Endothelial cell (in vitro differentiated cells): ENCODE measurements around the gene CRY1. TPM values are rescaled to one million over a fixed set of nuclear protein-coding genes. Genes with fewer than 3 reads are reported as not detected.
A peak's percentile ranks its signal among the peaks of the same experiment; 100 is the strongest.

Source experiments
- DNase-seq: peaks from one replicate; pipeline ENCODE4 v3.0.0; 2021; ENCODE audit warnings: low spot score
- H3K27ac Mint-ChIP-seq: one replicate; pipeline ENCODE4 v1.8.0; 2021; ENCODE audit warnings: mixed read lengths, inconsistent platforms; ENCODE audit not compliant: unreplicated experiment
- H3K27me3 Mint-ChIP-seq: one replicate; pipeline ENCODE4 v1.8.0; 2021; ENCODE audit warnings: mild to moderate bottlenecking, moderate library complexity, mixed read lengths, inconsistent platforms; ENCODE audit not compliant: unreplicated experiment
- H3K36me3 Mint-ChIP-seq: one replicate; pipeline ENCODE4 v1.8.0; 2021; ENCODE audit warnings: mild to moderate bottlenecking, low read depth, mixed read lengths, inconsistent platforms; ENCODE audit not compliant: unreplicated experiment
- H3K4me1 Mint-ChIP-seq: one replicate; pipeline ENCODE4 v1.8.0; 2021; ENCODE audit warnings: mild to moderate bottlenecking, mixed read lengths, inconsistent platforms; ENCODE audit not compliant: unreplicated experiment
- H3K4me3 Mint-ChIP-seq: one replicate; pipeline ENCODE4 v1.8.0; 2021; ENCODE audit warnings: mild to moderate bottlenecking, mixed read lengths, inconsistent platforms; ENCODE audit not compliant: unreplicated experiment
- H3K9me3 Mint-ChIP-seq: one replicate; pipeline ENCODE4 v1.8.0; 2021; ENCODE audit warnings: mixed read lengths, inconsistent platforms; ENCODE audit not compliant: unreplicated experiment
- long read RNA-seq: library from polyadenylated mRNA; unstranded; transcript quantifications from one replicate; pipeline ENCODE4 v2.0.0, GENCODE V29; 2020; ENCODE audit not compliant: unreplicated experiment
- total RNA-seq: library from RNA; stranded (reverse); fragmentation: NEBNext Ultra II Directional; extraction: Animal tissue kit (Norgen Biotek cat#: 25700); gene quantifications from one replicate; pipeline ENCODE4 v1.2.1, GENCODE V29; 2021; ENCODE audit not compliant: unreplicated experiment
- TF ChIP-seq, protein P1 (sequence below): fragments of 200-600 bp; sonication (generic); IDR thresholded peaks from one replicate; pipeline ENCODE4 v1.5.0; 2021; ENCODE audit warnings: antibody characterized with exemption; ENCODE audit not compliant: unreplicated experiment

The CRY1 gene
- 38.3 TPM for total RNA-seq
- long read RNA-seq, transcript CRY1-201 (13 exons, 3,267 nt): major isoform, 18 of 27 reads
- long read RNA-seq, partial matches to known transcripts: 3 of 27 reads
- long read RNA-seq, other reads (novel, unspliced or antisense): 6 of 27 reads

DNA sequence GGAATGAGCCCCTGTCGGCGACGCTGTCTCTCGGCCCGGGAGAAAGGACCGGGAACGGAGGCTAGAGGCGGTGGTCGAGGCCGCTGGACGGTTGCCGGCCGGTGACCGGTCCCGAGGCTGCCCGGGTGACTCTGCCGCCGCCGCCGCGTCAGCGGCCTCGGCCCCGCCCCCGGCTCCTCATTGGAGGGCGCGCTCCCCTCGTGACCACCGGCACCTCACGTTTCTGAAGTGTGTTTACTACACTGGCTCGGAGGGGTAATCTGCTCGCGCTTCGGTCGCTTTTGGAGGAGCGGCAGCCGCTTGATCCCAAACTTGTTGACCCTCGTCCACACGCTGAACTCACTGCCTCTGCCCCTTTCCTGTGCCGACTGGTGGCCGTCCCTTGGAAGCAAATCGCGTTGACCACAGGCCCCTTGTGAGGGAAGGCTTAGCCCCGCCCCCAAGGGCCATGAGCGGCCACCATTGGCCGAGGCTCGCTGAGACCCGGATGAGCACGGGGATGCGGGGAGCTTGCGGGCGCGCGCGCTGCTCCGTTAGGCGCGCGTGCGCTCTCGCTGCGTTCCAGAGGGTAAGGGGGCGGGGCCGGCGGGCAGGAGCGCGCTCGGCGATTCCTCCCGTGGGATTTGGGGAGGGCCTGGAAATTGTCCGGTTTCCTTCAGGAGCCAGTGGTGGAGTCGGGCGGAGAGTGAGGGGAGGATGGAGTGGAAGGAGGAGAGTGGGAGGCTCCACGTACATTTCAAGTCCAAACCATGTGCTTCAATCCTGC lies at the start of gene CRY1:
Gene CRY1, minus strand, starts transcription at position 133 of the 766 bp plus-strand sequence. CDS start 588 bp downstream, outside the sequence.
- H3K9me3 Mint-ChIP-seq: no peaks in the 10 kb centered on the region
- peaks cover 3% of the 10 kb centered on the region for H3K27me3 Mint-ChIP-seq
- no peaks in the 10 kb centered on the region for H3K4me1 Mint-ChIP-seq
- DNase-seq: peak; percentile 95
- peaks cover 6% of the 10 kb centered on the region for H3K36me3 Mint-ChIP-seq
- peak within 1 kb of the TSS; percentile 100 for H3K27ac Mint-ChIP-seq
- TF ChIP-seq, protein P1, sequence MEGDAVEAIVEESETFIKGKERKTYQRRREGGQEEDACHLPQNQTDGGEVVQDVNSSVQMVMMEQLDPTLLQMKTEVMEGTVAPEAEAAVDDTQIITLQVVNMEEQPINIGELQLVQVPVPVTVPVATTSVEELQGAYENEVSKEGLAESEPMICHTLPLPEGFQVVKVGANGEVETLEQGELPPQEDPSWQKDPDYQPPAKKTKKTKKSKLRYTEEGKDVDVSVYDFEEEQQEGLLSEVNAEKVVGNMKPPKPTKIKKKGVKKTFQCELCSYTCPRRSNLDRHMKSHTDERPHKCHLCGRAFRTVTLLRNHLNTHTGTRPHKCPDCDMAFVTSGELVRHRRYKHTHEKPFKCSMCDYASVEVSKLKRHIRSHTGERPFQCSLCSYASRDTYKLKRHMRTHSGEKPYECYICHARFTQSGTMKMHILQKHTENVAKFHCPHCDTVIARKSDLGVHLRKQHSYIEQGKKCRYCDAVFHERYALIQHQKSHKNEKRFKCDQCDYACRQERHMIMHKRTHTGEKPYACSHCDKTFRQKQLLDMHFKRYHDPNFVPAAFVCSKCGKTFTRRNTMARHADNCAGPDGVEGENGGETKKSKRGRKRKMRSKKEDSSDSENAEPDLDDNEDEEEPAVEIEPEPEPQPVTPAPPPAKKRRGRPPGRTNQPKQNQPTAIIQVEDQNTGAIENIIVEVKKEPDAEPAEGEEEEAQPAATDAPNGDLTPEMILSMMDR: no peak
- H3K4me3 Mint-ChIP-seq: no peak within 1 kb of the TSS

- no peaks in the 10 kb centered on the region for H3K36me3 Mint-ChIP-seq
- H3K27me3 Mint-ChIP-seq: peaks cover 1% of the 10 kb centered on the region
- no peak for DNase-seq
- H3K27ac Mint-ChIP-seq: no peak overlapping the region
- no peaks in the 10 kb centered on the region for H3K9me3 Mint-ChIP-seq
- no peak overlapping the region for H3K4me3 Mint-ChIP-seq
- H3K4me1 Mint-ChIP-seq: no peaks in the 10 kb centered on the region
- TF ChIP-seq, protein P1: no peak
Observed at GRCh38 chr12:107139787-107140186, 46.4 kb upstream of the CRY1 start.

DNA sequence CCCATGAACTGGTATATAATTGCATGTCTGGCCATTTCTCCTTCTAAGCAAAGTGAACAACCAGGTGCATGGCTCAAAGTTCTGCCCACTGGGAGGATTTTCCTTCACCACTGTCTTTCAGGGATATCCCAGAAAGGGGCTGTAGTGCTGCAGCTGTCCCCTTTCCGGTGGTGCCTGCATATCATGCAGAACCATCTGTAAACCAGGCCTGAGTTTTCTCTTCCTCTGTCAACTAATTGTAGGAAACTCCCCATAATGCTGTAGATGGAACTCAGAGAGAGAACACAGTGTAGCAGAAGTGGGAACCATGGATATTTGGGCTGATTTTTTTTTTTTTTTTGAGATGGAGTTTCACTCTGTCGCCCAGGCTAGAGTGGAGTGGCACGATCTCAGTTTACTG lies 45.6 kb upstream of the CRY1 start:
- peaks cover 1% of the 10 kb centered on the region for H3K27me3 Mint-ChIP-seq
- DNase-seq: no peak
- H3K9me3 Mint-ChIP-seq: no peaks in the 10 kb centered on the region
- H3K4me1 Mint-ChIP-seq: no peaks in the 10 kb centered on the region
- TF ChIP-seq, protein P1: no peak
- no peak overlapping the region for H3K4me3 Mint-ChIP-seq
- H3K36me3 Mint-ChIP-seq: no peaks in the 10 kb centered on the region
- H3K27ac Mint-ChIP-seq: no peak overlapping the region

GRCh38 chr12:107135177-107135576 lies 41.8 kb upstream of the CRY1 start:
- H3K27ac Mint-ChIP-seq: no peak overlapping the region
- DNase-seq: no peak
- no peaks in the 10 kb centered on the region for H3K36me3 Mint-ChIP-seq
- H3K27me3 Mint-ChIP-seq: peaks cover 3% of the 10 kb centered on the region
- TF ChIP-seq, protein P1: no peak
- H3K4me3 Mint-ChIP-seq: no peak overlapping the region
- H3K4me1 Mint-ChIP-seq: no peaks in the 10 kb centered on the region
- H3K9me3 Mint-ChIP-seq: no peaks in the 10 kb centered on the region

DNA sequence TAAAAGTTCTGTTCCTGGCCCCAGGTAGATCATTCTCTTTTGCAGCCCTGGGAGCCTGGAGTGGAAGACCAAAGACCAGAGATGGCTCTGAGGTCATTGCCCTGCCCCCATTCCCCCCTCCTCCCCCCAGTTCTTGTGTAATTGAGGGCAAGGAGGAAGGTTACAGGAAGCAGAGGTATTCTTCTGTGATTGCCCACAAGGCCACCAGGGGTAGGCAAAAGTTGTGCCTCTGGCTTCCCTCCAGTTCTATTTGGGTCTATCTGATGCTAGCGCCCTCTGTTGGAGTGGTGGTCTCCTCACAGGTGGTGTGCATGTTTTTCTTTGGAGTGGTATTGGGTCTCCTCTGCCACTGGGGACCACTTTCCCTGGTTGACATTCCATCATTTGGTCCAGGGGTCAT lies 41.2 kb upstream of the CRY1 start:
- TF ChIP-seq, protein P1: peak; percentile 75
- peak; percentile 22 for DNase-seq
- peaks cover 3% of the 10 kb centered on the region for H3K27me3 Mint-ChIP-seq
- no peak overlapping the region for H3K4me3 Mint-ChIP-seq
- H3K4me1 Mint-ChIP-seq: no peaks in the 10 kb centered on the region
- no peaks in the 10 kb centered on the region for H3K36me3 Mint-ChIP-seq
- H3K27ac Mint-ChIP-seq: no peak overlapping the region
- H3K9me3 Mint-ChIP-seq: no peaks in the 10 kb centered on the region
